ENCODE data around the gene ZNF566. TPM values are rescaled to one million over a fixed set of nuclear protein-coding genes. Genes with fewer than 3 reads are reported as not detected.
A peak's percentile ranks its signal among the peaks of the same experiment; 100 is the strongest.

ZNF566 gene
- total and polyA plus RNA-seq, 2 of the 13 experiments (the other 11 are each of a cell fraction or from before 2014, with no cell fraction given): 4.8 to 13.7 TPM

DNA sequence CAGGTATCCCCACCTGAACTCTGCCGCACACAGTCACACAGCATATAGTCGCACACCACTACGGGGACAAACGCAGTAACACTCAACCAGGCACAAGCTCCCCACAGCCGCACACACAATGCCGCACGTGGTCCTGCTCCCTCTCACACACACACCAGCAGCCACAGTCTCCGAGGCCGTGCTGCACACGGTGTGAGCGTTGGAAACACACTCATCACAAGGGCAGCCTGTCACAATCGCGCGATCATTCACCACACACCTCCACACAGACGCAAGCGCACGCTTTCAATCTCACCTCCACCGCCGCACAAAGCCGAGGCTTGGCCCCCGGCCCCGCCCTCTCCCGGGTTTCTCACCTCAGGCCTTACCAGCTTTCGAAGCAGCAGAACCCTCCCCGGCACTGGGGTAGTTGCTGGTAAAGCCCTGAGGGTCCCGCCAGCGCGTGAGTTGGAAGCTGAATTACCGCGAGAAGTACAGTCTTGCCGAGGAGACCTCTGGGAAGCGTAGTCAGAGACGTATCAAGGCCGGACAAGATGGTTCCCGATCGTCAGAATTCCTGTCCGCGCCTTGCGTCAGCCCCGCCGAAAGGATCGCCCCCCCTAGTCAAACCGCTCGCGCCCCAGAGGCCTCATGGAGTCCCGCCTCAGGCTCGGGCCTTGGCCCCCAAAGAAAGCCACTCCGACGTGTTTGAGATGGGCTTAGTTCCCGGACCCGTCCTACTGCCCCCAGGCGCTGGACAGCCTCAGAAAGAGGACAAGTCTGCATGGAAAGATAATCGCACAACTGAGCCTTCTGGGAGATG, at the start of gene ZNF566 (continued):
- TF ChIP-seq, protein P1, sequence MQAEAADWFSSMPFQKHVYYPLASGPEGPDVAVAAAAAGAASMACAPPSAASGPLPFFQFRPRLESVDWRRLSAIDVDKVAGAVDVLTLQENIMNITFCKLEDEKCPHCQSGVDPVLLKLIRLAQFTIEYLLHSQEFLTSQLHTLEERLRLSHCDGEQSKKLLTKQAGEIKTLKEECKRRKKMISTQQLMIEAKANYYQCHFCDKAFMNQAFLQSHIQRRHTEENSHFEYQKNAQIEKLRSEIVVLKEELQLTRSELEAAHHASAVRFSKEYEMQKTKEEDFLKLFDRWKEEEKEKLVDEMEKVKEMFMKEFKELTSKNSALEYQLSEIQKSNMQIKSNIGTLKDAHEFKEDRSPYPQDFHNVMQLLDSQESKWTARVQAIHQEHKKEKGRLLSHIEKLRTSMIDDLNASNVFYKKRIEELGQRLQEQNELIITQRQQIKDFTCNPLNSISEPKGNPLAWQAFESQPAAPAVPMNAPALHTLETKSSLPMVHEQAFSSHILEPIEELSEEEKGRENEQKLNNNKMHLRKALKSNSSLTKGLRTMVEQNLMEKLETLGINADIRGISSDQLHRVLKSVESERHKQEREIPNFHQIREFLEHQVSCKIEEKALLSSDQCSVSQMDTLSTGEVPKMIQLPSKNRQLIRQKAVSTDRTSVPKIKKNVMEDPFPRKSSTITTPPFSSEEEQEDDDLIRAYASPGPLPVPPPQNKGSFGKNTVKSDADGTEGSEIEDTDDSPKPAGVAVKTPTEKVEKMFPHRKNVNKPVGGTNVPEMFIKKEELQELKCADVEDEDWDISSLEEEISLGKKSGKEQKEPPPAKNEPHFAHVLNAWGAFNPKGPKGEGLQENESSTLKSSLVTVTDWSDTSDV (CRISPR knock-in tag; IDR thresholded peaks at IDR 0.05): 0 out of 2 replicates have a peak, but pooled peaks have one; percentile 64
- TF ChIP-seq, protein P2, sequence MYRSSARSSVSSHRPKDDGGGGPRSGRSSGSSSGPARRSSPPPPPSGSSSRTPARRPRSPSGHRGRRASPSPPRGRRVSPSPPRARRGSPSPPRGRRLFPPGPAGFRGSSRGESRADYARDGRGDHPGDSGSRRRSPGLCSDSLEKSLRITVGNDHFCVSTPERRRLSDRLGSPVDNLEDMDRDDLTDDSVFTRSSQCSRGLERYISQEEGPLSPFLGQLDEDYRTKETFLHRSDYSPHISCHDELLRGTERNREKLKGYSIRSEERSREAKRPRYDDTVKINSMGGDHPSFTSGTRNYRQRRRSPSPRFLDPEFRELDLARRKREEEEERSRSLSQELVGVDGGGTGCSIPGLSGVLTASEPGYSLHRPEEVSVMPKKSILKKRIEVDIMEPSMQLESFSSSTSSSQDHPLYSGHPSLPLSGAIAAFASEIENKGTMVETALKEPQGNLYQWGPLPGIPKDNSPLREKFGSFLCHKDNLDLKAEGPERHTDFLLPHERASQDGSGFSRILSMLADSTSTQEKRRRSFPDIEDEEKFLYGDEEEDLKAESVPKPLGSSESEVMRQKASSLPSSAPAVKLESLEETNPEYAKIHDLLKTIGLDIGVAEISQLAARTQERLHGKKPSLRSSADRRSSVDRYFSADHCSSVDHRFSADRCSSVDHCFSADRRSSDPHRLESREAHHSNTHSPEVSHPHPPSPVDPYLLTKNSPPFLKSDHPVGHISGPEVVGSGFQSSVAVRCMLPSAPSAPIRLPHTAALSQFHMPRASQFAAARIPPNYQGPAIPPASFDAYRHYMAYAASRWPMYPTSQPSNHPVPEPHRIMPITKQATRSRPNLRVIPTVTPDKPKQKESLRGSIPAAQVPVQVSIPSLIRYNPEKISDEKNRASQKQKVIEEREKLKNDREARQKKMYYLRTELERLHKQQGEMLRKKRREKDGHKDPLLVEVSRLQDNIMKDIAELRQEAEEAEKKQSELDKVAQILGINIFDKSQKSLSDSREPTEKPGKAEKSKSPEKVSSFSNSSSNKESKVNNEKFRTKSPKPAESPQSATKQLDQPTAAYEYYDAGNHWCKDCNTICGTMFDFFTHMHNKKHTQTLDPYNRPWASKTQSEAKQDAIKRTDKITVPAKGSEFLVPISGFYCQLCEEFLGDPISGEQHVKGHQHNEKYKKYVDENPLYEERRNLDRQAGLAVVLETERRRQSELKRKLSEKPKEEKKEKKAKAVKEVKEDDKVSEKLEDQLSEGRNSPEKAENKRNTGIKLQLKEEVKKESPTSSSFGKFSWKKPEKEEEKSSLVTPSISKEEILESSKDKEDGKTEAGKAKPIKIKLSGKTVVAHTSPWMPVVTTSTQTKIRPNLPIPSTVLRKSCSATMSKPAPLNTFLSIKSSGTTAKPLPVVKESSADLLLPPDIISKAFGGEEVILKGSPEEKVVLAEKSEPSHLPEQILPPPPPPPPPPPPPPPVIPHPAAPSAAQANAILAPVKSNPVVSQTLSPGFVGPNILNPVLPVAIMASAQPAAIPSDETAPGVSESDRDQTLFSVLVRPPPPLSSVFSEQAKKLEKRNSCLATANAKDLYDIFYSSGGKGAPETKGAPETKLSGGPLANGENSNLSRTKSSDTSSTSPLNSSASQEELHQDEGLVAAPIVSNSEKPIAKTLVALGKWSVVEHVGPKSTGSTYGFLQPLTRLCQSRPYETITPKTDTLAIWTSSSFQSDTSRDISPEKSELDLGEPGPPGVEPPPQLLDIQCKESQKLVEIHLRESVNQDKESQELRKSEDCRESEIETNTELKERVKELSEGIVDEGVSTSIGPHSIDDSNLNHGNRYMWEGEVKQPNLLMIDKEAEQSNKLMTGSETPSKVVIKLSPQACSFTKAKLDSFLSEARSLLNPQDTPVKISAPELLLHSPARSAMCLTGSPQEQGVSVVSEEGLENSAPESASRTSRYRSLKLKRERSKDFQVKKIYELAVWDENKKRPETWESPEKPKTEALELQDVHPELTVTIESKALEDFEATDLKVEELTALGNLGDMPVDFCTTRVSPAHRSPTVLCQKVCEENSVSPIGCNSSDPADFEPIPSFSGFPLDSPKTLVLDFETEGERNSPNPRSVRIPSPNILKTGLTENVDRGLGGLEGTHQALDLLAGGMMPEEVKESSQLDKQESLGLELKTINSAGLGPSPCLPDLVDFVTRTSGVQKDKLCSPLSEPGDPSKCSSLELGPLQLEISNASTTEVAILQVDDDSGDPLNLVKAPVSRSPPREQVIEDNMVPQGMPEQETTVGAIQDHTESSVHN (CRISPR knock-in tag; IDR thresholded peaks at IDR 0.05): peak; percentile 86
- TF ChIP-seq KLF16 (CRISPR knock-in tag; IDR thresholded peaks at IDR 0.05): peak; percentile 34 to 92; a peak in 2 of 4 replicates
- 0 out of 2 replicates have a peak, but pooled peaks have one; percentile 9 for TF ChIP-seq ZMYM3 (CRISPR knock-in tag; IDR thresholded peaks at IDR 0.05)
- TF ChIP-seq, protein P3, sequence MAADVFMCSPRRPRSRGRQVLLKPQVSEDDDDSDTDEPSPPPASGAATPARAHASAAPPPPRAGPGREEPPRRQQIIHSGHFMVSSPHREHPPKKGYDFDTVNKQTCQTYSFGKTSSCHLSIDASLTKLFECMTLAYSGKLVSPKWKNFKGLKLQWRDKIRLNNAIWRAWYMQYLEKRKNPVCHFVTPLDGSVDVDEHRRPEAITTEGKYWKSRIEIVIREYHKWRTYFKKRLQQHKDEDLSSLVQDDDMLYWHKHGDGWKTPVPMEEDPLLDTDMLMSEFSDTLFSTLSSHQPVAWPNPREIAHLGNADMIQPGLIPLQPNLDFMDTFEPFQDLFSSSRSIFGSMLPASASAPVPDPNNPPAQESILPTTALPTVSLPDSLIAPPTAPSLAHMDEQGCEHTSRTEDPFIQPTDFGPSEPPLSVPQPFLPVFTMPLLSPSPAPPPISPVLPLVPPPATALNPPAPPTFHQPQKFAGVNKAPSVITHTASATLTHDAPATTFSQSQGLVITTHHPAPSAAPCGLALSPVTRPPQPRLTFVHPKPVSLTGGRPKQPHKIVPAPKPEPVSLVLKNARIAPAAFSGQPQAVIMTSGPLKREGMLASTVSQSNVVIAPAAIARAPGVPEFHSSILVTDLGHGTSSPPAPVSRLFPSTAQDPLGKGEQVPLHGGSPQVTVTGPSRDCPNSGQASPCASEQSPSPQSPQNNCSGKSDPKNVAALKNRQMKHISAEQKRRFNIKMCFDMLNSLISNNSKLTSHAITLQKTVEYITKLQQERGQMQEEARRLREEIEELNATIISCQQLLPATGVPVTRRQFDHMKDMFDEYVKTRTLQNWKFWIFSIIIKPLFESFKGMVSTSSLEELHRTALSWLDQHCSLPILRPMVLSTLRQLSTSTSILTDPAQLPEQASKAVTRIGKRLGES (CRISPR knock-in tag; IDR thresholded peaks at IDR 0.05; ENCODE audit: borderline replicate concordance): no peak
- peak; percentile 34; the same call in 1 of the 2 replicates for TF ChIP-seq SPEN (CRISPR knock-in tag; IDR thresholded peaks at IDR 0.05; ENCODE audit: low read depth)
- peak; percentile 67; the same call in 1 of the 2 replicates for TF ChIP-seq MTA1 (CRISPR knock-in tag; IDR thresholded peaks at IDR 0.05; ENCODE audit: borderline replicate concordance)
- 0 out of 2 replicates have a peak, but pooled peaks have one; percentile 9 for TF ChIP-seq ZNF747 (CRISPR knock-in tag; IDR thresholded peaks at IDR 0.05; ENCODE audit: borderline replicate concordance)
- peak; percentile 40; the same call in 1 of the 2 replicates for TF ChIP-seq WIZ (CRISPR knock-in tag; IDR thresholded peaks at IDR 0.05)
- TF ChIP-seq PAWR (CRISPR knock-in tag; IDR thresholded peaks at IDR 0.05; ENCODE audit: borderline replicate concordance): no peak
